Retinal pigment epithelial cell (primary cell): ENCODE results near the gene FAM193B.
A peak's percentile ranks its signal among the peaks of the same experiment; 100 is the strongest.

Experiments used
- DNase-seq: peaks from one replicate; pipeline ENCODE4 v3.0.0-alpha.2; 2010; ENCODE audit warnings: low read depth
- H3K4me3 ChIP-seq: 2 replicates; pipeline ENCODE4 v1.5.1; 2011; ENCODE audit warnings: mild to moderate bottlenecking, low read length, control low read depth, moderate library complexity
- TF ChIP-seq, protein P1 (sequence below): conservative IDR thresholded peaks from 2 replicates; pipeline ENCODE4 v1.5.1; 2011; ENCODE audit warnings: low read depth, low read length, control low read depth, inconsistent platforms

Gene FAM193B

DNA sequence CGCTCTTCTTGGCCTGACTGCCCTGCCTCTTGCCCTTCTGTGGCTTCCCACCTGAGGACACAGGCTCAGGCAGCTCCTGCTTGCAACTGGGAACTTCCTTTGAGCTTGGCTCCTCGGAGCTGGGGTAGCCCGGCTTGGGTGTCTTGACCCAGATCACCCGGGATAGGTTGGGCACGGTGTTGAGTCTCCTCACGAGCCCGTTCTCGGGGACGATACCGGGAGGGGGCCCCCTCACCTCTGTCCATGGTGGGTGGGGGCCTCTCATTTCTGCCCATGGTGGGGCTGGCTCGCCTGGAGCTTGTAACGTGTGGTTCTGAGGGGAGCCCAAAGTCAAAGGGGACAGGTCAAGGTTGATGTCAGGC is 29.8 kb downstream of the FAM193B start:
- no peak overlapping the region for H3K4me3 ChIP-seq
- no peak for DNase-seq
- TF ChIP-seq, protein P1, sequence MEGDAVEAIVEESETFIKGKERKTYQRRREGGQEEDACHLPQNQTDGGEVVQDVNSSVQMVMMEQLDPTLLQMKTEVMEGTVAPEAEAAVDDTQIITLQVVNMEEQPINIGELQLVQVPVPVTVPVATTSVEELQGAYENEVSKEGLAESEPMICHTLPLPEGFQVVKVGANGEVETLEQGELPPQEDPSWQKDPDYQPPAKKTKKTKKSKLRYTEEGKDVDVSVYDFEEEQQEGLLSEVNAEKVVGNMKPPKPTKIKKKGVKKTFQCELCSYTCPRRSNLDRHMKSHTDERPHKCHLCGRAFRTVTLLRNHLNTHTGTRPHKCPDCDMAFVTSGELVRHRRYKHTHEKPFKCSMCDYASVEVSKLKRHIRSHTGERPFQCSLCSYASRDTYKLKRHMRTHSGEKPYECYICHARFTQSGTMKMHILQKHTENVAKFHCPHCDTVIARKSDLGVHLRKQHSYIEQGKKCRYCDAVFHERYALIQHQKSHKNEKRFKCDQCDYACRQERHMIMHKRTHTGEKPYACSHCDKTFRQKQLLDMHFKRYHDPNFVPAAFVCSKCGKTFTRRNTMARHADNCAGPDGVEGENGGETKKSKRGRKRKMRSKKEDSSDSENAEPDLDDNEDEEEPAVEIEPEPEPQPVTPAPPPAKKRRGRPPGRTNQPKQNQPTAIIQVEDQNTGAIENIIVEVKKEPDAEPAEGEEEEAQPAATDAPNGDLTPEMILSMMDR: no peak

DNA sequence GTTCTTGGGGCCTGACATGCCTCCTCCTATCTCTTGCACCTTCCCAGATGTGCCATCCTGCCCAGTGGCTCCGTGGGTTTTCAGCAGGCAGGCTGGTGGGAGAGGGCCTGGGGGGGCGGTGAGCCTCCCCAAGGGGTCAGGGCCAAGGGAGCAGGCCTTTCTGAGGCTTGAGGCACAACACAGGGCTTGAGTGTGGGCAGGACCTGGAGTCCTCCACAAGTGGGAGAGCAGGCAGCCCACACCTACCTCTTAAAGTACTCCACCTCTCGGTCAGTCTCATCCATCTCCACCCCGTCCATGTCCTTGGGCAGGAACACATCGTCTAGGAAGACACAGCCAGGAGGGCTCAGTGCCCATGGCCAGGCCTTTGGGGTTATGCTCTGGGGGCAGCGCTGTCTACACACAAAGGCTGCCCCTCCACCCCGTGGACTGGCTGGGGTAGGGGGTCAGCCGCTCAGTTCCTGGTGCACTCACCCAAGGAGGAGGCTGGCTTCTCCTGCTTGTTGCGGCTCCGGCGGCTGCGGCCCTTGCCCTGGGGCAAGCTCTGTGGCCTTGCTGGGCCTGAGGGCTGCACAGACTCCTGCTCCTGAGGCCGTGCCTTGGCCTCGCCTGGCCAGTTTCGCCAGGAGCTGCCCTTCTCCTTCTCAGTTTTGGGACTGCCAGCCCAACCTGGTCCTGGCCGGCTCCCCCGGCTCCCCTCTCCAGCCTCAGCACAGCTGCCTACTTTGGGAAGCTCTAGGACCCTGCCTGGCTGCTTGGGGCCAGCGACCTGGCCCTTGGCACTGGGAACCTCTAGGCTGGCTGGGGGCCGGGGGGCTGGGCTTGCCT is 30.4 kb downstream of the FAM193B start:
- no peak for DNase-seq
- no peak overlapping the region for H3K4me3 ChIP-seq
- TF ChIP-seq, protein P1: no peak

DNA sequence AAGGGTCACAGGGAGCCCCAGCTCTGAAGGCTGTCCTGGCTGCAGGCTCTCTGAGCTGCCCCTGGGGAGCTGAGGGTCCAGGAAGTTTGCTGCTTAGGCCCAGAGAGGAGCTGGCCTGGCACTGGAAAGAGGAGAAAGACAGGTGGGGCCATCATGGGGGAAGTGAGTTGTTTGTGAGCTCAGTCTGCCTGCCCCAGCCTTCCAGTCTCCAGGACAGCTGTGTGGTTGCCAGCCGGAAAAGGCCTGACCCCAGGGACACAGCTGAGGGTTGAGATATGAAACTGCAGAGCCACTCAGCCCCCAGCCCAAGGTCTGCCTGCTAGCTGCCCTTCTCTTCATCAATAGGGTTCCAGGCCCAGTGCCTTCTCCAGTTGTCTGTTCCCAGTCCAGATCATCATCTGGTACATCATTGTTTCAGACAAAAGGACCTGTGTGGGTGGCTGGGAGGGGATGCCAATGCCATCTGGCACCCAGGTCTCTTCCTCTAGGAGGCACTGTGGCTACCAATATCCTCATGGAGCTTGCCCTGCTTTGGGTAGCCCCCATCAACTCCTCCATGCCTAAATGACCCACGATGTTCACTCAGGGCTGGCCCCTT is 33.3 kb downstream of the FAM193B start:
- TF ChIP-seq, protein P1: peak; percentile 25
- DNase-seq: no peak
- no peak overlapping the region for H3K4me3 ChIP-seq

DNA sequence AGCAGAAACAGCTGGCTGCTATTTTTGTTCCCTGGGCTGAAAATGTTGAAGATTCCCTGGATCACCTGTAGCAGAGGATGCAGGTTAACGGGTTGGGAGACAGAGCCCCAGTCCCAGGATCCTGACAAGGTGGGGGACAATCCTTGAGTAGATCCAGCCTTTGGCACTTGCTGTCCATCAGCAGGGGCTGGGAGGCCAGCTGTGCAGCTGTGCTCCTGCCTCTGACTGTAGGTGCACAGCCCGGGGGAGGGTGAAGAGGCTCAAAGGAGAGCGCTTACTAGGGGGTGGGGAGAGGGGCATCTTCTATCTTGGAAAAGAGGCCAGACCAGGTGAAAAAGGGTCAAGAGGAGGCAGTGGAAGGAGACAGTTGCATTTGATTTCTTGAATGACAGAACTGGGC is 34.1 kb downstream of the FAM193B start:
- DNase-seq: no peak
- TF ChIP-seq, protein P1: no peak
- no peak overlapping the region for H3K4me3 ChIP-seq

DNA sequence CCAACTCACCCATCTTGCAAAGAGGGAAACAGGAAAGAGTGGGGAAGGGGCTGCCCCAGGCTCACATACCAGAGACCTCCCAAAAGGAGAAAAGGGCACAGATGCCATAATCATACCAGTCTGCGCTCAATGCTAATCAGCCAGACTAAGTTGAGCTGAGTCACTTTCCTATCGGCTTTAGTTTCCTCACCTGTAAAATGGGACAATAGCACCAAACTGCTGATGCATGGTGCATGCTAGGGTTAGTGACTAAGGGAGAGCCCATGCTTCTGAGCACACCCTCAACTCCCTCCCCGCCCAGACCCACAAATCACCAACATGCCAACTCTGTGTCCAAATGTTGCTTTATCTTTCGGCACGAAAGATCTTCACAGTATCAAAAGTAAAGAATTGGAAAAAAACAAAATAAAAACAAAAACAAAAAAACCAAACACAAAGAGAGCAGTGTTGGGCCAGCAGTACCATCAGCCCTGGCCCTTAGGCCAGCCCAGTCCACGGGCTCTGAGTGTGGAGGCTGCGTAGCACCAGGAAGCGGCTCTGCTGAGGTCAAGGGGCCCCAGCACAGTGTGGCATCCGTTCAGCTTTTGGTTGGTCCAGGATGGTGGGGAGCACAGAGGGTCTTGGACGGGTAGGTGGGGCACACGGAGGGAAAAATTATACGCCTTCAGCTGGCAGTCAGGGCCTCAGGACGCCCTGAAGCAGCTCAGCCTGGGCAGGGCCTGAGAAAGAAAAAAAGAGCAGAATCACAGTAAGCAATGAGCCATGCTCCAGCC is 34.7 kb downstream of the FAM193B start:
- no peak for DNase-seq
- no peak overlapping the region for H3K4me3 ChIP-seq
- TF ChIP-seq, protein P1: no peak

DNA sequence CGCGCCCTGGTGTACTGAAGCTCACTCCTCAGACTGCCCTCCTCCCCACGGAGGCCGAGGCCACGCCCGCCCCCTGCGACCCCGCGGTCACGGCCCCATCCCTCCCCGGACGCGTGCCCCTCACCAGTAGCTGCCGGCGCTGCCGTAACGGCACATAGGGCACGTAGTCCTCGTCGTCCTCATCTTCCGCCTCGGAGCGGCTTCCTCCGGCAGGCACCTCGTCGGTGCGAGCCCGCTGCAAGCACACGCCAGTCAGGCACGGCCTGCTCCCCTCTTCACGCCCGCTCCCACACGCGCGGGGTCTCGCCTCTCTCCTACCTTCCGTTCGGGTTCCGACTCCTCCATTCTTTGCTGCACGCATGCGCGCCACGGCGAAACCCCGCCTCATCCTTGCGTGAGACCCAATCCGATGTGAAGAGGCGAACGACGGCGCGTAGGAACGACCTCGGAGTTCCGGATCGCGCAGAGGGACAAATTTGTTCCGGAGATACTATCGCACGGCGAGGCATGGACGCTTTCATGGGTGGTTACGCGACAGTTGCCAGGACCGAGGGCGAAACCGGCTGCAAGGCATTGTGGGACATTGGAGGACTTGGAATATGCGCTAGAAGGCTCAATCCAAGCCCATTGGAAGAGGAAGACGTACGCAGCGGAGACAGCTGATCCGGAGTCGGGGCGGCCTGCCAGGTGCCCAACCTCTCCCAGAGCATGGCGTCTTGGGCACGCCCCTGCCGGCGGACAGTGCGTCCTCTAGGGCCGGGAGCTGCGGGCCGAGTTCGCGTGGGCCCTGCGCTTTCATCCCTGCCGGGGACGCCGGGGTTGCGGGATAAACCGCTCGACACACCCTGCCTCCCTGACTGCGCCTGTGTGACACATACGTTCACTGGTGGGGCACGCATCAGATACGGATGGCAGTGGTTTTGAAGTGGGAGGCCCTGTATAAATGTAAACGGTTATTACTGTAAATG is 37.5 kb downstream of the FAM193B start, which contains the start of gene DDX41:
DDX41 (minus strand) TSS at position 361 of the 968 bp plus-strand sequence; CDS start at position 345, 16 bp downstream.
- peak within 1 kb of the TSS; percentile 97 for H3K4me3 ChIP-seq
- TF ChIP-seq, protein P1: peak; percentile 6
- peak; percentile 95 for DNase-seq
